HG03354 (cell line): ENCODE data around the gene EPS8L2.

Experiments
- ATAC-seq: cut with Tn5 transposase; IDR thresholded peaks from one replicate; pipeline ENCODE4 v1.9.1; 2021; ENCODE audit warnings: mild to moderate bottlenecking; ENCODE audit not compliant: unreplicated experiment, poor library complexity, severe bottlenecking

EPS8L2 gene

GRCh38 chr11:702462-703461, 3.3 kb upstream of the EPS8L2 start:
- no peak for ATAC-seq

- ATAC-seq, result no peak
Observed at GRCh38 chr11:703506-703905, 2.5 kb upstream of the EPS8L2 start.

GRCh38 chr11:704228-704674, 1.8 kb upstream of the EPS8L2 start:
- no peak for ATAC-seq

DNA sequence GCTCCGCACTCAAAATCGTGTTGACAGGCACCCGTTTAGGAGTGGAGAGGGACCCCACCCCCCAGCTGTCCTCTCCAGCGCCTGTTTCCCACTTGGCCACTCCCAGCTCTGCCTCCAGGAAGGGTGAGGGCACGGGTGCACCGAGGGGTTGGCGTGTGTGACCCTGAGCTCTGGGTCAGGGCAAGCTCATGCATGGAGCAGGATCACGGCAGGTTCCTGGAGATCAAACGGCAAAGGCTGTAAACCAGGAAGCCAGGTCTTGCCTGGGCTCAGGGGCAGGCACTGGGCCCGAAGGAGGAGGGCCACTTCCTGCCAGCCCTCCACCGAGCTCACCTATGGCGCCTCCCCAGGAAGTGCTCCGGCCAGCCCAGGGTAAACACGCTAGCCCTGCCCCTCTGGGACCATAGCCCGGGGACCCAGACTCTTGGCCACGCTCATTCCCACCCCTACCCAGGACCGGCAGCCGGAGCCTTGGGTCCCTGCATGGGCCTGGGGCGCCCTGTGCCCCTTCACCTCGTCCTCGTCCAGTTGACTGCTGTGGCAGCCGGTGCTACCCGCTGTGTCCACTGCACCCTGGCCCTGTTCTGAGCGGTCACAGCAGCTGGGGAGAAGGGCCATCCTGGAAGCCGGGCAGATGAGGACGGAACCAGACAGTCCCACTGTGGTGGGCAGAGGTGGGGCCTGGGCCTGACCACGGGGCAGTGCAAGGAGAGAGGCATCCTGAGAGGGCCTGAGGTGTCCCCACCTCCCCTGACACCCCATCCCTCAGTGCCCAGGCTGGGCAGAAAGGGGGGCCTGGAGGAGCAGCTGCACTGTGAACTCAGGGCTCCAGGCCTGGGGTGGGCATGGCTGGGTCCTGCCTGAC, 1.0 kb upstream of the EPS8L2 start:
- no peak for ATAC-seq

- ATAC-seq, result no peak
Observed at GRCh38 chr11:706439-706956, 467 bp downstream of the EPS8L2 start.

GRCh38 chr11:706957-707816, 1.2 kb downstream of the EPS8L2 start:
- no peak for ATAC-seq

DNA sequence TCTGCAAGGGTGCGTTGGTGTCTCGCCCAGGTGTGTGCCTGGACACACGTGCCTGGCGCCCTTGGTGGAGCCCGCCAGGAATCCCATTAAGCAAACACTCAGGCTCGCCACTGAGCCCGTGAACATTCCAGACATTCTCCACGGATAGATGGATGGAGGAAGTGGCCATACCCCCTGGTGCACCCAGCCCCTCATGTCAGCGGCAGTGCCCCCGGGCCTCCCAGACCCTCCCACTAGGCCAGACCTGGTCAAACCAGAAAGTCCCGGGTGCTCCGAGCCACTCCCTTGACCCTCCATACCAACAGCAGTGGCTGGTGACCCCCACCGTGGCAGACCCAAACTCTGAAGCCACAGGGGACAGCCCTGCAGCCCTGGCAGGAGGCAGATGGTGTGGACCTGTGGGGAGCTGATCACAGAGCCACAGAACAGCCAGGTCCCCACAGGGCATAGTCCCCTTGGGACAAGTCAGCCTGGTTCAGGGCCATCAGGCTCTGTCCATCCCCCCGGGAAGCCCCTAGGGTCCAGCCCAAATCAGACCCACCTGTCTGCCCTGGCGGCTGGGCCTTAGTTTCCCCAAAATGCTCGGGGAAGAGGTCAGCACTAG, 1.9 kb downstream of the EPS8L2 start:
- ATAC-seq, result no peak

DNA sequence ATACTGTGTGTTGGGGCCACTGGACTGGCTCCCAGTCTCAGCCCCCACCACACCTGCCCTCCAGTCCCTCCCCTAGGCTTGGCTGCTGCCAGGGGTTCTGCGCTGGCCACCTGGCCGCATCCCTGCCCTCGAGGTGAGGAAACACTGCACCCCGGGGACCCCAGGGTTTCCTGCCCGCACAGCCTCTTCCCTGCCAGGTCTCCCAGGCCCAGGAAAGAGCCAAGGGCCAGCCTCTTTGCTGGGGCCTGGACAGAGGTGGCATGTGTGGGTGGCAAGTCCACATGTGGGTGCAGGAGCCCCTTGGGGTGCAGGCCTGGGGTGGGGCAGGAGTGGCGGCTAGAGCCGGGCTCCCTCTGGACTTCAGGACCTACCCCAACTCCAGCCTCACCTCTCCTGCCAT, 2.5 kb downstream of the EPS8L2 start:
- ATAC-seq, result no peak

DNA sequence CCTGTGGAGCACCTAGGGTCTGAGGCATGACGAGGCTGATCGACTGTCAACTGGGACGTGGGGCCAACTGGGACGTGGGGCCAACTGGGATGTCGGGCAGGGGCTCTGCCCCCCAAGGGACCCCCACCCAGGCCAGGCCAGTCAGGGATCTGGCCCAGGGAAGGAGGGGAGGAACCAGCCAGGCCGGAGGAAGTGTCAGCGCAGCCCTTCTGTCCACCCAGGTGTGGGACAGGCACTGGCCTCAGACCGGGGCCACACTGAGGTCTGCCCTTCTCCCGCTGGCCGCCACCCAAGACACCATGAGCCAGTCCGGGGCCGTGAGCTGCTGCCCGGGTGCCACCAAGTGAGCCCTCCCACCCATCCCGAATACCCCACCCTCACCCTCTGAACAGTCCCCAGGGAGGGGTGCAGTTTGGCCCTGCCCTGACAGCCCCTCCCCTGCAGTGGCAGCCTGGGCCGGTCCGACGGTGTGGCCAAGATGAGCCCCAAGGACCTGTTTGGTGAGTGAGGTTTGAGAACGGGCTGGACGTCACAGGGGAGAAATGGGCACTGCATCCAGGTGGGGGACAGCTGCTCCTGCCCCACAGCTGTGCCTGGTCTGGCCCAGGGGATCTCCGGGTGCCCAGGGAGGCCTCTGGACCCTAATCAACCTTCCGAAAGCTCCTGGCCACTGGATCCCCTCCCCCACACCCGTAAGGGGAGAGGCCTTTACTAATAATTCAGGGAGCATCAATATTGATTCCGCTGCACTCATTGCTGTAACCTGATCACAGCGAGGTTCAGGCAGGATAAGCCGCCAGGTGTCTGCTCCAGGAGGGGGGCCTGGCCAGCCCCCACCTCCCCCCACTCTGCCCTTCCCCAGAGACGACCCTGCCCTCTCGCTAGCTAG, 3.3 kb downstream of the EPS8L2 start:
- ATAC-seq, result no peak

- no peak for ATAC-seq
Observed at GRCh38 chr11:714436-714835, 8.4 kb downstream of the EPS8L2 start.

DNA sequence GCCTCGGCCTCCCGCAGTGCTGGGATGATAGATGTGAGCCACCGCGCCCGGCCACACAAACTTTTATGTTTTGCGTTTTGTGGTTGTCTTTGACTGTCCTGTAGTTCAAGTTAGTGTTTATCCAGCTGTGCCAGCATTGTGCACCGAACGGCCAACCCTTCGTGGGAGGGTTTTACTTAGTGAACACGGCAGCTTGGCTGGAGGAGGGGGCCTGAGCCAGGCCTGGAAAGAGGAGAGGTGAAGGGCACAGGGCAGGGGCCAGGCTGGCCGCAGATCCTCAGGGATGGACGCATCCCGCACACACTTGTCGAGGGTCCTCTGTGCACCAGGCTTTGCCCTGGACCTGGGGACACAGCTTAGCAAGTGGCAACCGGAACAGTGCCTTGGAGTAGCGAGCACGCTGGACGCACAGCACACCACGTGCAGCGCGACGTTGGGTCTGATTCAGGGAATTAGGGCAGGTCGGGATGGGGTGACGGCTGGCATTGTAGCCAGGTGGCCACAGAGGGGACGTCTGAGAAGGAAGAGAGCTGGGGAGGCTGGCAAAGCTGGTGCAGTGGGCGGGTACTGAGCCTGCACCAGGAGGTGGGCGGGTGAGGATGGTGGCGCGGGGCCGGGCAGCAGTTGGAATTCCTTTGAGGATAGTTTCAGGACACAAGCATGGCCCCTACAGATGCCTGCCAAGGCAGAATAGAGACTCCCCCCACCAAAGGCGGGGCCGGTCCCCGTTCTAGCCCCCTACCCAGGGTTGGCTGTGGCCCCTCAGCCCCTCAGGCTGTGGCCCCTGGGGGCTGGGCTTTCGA, 13.4 kb downstream of the EPS8L2 start:
- ATAC-seq, result no peak

GRCh38 chr11:720017-720641, 14.1 kb downstream of the EPS8L2 start:
- ATAC-seq, result no peak

- no peak for ATAC-seq
Observed at GRCh38 chr11:720642-721246, 14.7 kb downstream of the EPS8L2 start.

DNA sequence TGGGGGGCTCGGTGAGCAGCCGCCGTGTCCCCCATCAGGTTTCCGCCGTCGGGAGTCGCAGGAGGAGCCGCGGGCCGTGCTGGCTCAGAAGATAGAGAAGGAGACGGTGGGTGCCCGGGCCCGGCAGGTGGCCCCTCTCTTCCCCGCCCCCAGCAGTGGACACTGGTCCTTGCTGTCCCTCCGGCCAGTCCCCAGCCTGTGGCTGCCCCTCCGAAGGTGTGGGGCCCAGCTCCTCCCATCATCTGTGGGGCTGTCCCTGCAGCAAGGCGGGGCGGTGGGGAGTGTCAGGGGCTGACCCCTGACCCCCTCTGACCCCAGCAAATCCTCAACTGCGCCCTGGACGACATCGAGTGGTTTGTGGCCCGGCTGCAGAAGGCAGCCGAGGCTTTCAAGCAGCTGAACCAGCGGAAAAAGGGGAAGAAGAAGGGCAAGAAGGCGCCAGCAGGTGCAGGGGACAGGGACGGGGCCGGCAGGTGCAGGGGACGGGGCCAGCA, 15.3 kb downstream of the EPS8L2 start:
- no peak for ATAC-seq

DNA sequence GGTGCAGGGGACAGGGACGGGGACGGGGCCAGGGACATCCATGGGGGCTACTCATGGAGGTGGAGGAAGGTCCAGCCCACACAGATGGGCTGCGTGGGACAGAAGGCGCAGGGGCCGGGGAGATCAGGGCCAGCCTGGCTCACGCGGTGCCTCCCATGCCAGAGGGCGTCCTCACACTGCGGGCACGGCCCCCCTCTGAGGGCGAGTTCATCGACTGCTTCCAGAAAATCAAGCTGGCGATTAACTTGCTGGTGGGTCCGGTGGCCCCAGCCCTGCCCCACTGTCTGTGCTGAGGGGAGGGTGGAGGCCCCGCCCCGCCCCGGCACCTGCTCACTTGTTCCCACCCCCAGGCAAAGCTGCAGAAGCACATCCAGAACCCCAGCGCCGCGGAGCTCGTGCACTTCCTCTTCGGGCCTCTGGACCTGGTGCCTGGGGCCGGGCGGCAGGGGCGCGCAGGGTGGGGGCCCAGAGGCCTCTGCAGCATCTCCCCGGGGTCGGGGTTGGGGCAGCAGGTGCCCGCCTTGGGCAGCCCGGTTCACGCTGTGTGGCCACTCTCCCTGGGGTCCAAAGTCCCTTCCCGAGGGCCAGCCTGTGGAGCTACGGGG, 15.8 kb downstream of the EPS8L2 start:
- ATAC-seq, result no peak

DNA sequence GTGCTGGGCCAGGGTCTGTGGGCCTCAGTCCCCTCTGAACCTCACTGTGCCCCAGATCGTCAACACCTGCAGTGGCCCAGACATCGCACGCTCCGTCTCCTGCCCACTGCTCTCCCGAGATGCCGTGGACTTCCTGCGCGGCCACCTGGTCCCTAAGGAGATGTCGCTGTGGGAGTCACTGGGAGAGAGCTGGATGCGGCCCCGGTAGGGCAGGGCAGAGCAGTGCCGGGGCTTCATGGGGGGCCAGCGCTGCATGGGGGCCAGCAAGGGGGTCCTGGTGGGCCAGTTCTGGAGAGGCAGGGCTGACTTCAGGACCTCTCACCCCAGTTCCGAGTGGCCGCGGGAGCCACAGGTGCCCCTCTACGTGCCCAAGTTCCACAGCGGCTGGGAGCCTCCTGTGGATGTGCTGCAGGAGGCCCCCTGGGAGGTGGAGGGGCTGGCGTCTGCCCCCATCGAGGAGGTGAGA, 16.3 kb downstream of the EPS8L2 start:
- ATAC-seq, result no peak
